ENCODE measurements around the gene SNX7.

Gene SNX7

DNA sequence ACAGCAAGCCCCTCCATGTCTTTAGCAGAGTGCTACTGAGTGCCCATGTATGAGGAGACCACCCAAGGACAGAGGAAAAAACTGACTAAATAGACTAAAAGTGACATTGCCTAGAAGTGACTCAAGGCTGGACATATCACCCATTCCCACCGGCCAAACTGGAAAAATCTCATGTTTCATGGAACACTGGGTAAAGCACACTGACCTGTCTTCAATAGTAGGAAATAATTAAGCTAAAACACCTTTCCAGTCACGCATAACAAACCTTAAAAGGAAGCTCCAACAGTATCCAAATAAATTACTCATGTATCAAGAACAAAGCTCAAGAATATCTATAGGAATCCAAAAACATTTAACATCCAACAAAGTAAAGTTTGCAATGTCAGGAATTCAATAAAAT, 120.4 kb downstream of the SNX7 start:
- no peak for FAIRE-seq

DNA sequence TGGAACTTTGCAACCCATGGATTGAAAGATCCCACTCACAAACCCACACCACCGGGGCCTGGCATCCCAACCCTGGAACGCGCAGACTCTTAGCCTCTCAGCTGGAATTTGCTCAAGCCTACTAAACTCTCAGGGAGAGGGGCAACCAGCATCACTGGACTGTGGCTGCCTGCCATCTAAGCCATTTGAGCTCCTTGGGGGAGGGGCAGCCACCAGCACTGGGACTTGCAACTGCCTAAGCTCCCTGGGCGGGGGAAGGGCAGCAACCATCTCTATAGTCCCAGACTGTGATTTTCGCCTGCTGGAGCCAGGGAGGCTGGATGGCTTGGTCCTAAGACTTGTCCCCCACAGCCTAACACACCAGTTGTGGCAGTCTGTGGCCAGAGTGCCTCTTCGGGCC, 122.3 kb downstream of the SNX7 start:
- no peak for FAIRE-seq

DNA sequence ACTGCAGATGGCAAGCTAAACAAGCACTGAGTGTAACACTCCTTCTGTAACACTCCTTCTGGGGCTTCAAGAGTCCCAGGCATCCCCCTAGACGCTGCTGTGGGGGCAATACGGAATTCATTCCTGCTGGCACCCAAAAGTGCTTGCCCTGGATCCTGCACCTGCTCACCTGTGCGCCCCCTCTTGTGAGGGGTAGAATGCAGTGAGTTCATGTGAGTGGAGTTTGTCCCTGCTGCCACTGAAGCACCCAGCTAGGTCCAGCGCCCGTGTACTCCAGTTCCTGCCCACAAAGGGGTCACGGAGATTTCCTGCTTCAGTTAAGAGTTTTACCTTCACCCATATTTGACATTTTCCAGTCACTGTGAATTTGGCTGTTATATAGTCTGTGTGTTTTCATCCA, 130.0 kb downstream of the SNX7 start:
- no peak for FAIRE-seq

DNA sequence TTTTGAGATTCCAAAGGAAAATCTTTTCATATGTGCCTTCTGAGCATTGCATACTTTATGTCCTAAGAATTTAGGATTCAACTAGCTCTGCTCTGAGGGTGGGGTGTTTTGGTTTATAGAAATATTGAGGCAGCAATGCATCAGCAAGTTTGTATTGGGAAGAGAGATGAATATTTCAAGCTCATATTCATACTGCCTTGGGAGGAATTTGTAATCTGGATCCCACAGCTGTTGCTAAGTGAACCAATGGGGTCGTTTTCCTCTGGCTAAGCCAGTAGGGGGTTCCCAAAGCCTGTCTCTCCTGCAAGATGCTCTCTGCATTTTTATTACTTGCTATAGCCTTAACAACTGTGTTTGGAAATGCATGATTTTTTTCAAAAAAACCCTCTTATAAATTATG, 130.6 kb downstream of the SNX7 start:
- no peak for FAIRE-seq

DNA sequence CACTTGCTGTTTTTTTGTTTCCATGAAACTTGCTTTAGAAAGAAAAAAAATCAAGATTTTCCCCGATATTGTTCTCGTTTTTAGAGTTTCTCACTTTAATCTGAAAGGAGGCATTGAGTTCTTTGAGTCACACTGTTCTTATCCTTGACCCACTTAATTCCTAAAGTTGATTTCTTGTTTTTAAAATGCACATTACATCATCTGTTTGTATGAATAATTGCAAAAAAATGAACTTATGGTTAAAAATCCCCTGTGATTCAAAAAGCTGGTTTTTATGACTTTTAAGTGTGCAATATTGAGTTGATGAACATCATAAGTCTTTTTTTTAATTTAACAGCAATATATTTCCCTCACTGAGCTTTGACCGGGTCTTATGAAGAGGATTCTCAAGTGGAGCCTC, 131.6 kb downstream of the SNX7 start:
- FAIRE-seq, result no peak

DNA sequence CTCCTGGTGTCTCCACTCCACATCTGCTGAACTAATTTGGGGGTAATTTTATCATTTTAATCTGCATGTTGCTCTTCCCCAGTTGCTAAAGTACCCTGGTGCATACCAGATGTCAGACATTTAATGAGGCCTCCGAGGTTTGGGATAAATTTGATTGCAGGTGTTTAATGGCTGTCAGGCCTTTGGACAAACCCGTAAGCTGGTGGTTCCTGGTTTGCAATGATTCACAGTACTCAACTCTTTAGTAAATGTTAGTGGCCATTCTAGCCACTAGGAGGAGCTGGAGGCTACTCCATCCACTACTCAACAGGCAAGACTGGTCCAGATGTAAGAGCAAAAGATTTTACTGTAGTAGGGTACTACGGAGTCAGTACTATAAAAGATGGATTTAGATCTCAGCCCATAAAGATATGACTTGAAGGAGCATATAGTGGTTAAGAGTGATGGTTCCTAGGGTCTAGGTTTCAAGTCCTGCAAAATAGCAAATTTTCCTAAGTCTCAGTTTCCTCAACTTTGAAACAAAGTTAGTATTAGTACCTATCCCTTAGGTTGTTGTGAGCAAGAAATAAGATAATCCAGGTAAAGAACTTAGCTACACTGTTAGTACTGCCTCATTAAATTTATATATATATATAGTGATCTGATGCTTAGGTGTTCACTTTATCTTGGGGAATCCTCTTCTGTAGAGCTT, 132.8 kb downstream of the SNX7 start:
- peak; percentile 91 for FAIRE-seq

DNA sequence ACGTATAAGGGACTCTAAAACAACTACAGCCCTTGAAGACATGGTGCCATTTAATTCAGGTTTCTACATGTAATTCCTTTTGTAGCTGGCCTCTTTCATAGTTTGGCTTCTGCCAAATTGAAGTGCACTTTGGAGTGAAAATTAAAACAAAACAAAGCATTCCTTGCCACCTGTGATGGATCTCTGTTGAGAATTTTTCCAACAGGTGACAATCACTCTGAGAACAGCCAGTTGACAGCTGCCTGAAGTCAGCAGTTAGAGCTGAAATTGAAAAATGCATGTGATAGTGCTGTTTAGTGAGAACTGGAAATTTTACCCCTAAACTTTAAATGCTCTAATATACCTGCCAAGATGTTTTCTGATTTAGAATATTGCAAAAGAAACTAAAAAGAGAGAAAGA, 134.5 kb downstream of the SNX7 start:
- no peak for FAIRE-seq

DNA sequence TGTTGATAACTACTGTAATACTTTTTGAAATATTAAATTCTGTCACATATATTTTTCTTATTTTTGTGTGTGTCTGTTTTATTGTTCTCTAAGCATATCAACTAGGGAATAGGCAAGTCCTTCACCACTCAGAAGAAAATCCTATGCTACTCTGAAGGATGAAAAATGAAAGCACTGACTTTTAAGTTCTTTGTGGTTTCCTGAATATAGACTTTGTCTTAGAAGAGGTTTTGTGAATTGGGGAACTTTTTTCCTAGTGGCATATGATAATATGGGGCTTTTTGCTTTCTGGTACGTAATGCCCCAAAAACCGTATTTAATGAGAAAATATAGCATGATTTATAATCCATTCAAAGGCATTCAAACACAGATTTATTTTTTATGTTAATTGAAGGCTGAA, 136.0 kb downstream of the SNX7 start:
- FAIRE-seq, result no peak
